RWPE2 (cell line): ENCODE results near the gene BHLHA15.

ENCODE experiments used
- ATAC-seq: fragments of 200-7000 bp; cut with Tn5 transposase; 3 replicates; pipeline ENCODE4 v1.9.1; 2021; ENCODE audit warnings: low read depth
- DNase-seq: peaks from one replicate; pipeline ENCODE4 v3.0.0-alpha.2; 2020; ENCODE audit warnings: low spot score
- H3K27ac ChIP-seq: fragments of 450-650 bp; 2 replicates; pipeline ENCODE4 v1.5.1; 2017; ENCODE audit warnings: mild to moderate bottlenecking; ENCODE audit not compliant: poor library complexity, severe bottlenecking
- H3K27me3 ChIP-seq: fragments of 250-450 bp; sonication (Bioruptor Pico); 2 replicates; pipeline ENCODE4 v1.5.1; 2021; ENCODE audit warnings: mild to moderate bottlenecking, moderate library complexity; ENCODE audit not compliant: insufficient read depth, poor library complexity, severe bottlenecking
- H3K36me3 ChIP-seq: fragments of 250-450 bp; sonication (Bioruptor Pico); 2 replicates; pipeline ENCODE4 v1.5.1; 2020; ENCODE audit warnings: low read depth, mild to moderate bottlenecking, moderate library complexity
- H3K4me1 ChIP-seq: fragments of 250-450 bp; sonication (Bioruptor Pico); 2 replicates; pipeline ENCODE4 v1.5.1; 2021; ENCODE audit warnings: mild to moderate bottlenecking, moderate library complexity; ENCODE audit not compliant: insufficient read depth, poor library complexity, severe bottlenecking
- H3K4me3 ChIP-seq: fragments of 250-450 bp; sonication (Bioruptor Pico); 2 replicates; pipeline ENCODE4 v1.5.1; 2021; ENCODE audit warnings: mild to moderate bottlenecking, moderate library complexity; ENCODE audit not compliant: severe bottlenecking
- H3K9me3 ChIP-seq: fragments of 250-450 bp; sonication (Bioruptor Pico); 2 replicates; pipeline ENCODE4 v1.5.1; 2021; ENCODE audit warnings: mild to moderate bottlenecking, moderate library complexity; ENCODE audit not compliant: severe bottlenecking
- CTCF ChIP-seq: fragments of 450-650 bp; IDR thresholded peaks from one replicate; pipeline ENCODE4 v1.5.1; 2017; ENCODE audit warnings: mild to moderate bottlenecking, moderate library complexity; ENCODE audit not compliant: poor library complexity, severe bottlenecking

BHLHA15 gene

GRCh38 chr7:98241674-98242241 lies 30.5 kb downstream of the BHLHA15 start:
- H3K27ac ChIP-seq, result no peak overlapping the region
- no peaks in the 10 kb centered on the region for H3K9me3 ChIP-seq
- DNase-seq, result no peak
- H3K36me3 ChIP-seq, result no peaks in the 10 kb centered on the region
- H3K27me3 ChIP-seq, result no peaks in the 10 kb centered on the region
- no peak for ATAC-seq
- TF ChIP-seq CTCF, result peak; percentile 30
- no peaks in the 10 kb centered on the region for H3K4me1 ChIP-seq
- no peak overlapping the region for H3K4me3 ChIP-seq

- ATAC-seq (no peak), DNase-seq (no peak)
- H3K4me3 ChIP-seq, result no peak overlapping the region
- H3K27ac ChIP-seq, result no peak overlapping the region
- no peak for TF ChIP-seq CTCF
- H3K9me3 ChIP-seq, result no peaks in the 10 kb centered on the region
- H3K4me1 ChIP-seq, result no peaks in the 10 kb centered on the region
- H3K36me3 ChIP-seq, result no peaks in the 10 kb centered on the region
- no peaks in the 10 kb centered on the region for H3K27me3 ChIP-seq
Measured at GRCh38 chr7:98242342-98242741, 31.1 kb downstream of the BHLHA15 start.

- DNase-seq (no peak), ATAC-seq (no peak)
- Histone ChIP-seq H3K9me3 (no peaks in the 10 kb centered on the region), H3K27ac (no peak overlapping the region), H3K27me3 (no peaks in the 10 kb centered on the region), H3K4me1 (no peaks in the 10 kb centered on the region), H3K4me3 (no peak overlapping the region), H3K36me3 (no peaks in the 10 kb centered on the region)
- no peak for TF ChIP-seq CTCF
Measured at GRCh38 chr7:98242934-98243333, 31.7 kb downstream of the BHLHA15 start.

GRCh38 chr7:98244871-98245270 lies 33.6 kb downstream of the BHLHA15 start:
- no peak for ATAC-seq
- no peak for DNase-seq
- Histone ChIP-seq H3K4me1 (no peaks in the 10 kb centered on the region), H3K36me3 (no peaks in the 10 kb centered on the region), H3K9me3 (no peaks in the 10 kb centered on the region), H3K27me3 (no peaks in the 10 kb centered on the region), H3K27ac (no peak overlapping the region), H3K4me3 (no peak overlapping the region)
- no peak for TF ChIP-seq CTCF

GRCh38 chr7:98248156-98248555 lies 36.9 kb downstream of the BHLHA15 start:
- H3K9me3 ChIP-seq, result no peaks in the 10 kb centered on the region
- H3K27me3 ChIP-seq, result no peaks in the 10 kb centered on the region
- TF ChIP-seq CTCF, result no peak
- no peaks in the 10 kb centered on the region for H3K36me3 ChIP-seq
- no peak overlapping the region for H3K4me3 ChIP-seq
- peaks cover 6% of the 10 kb centered on the region for H3K4me1 ChIP-seq
- DNase-seq (no peak), ATAC-seq (no peak)
- H3K27ac ChIP-seq, result no peak overlapping the region
